SK-N-MC (cell line): ENCODE measurements around the gene GJA3.

Source experiments
- DNase-seq: peaks from one replicate; pipeline ENCODE4 v3.0.0-alpha.2; 2011; ENCODE audit warnings: low read depth, low spot score
- H3K27ac ChIP-seq: fragments of 200-600 bp; sonication (generic); 2 replicates; pipeline ENCODE4 v1.5.1; 2016; ENCODE audit warnings: mixed run types
- H3K36me3 ChIP-seq: fragments of 200-600 bp; sonication (generic); 2 replicates; pipeline ENCODE4 v1.6.1; 2017; ENCODE audit warnings: antibody characterized with exemption, low read length, mixed read lengths; ENCODE audit not compliant: insufficient read depth
- H3K4me3 ChIP-seq: fragments of 200-600 bp; sonication (generic); 2 replicates; pipeline ENCODE4 v1.5.1; 2016
- H3K9ac ChIP-seq: fragments of 200-600 bp; sonication (generic); 2 replicates; pipeline ENCODE4 v1.8.0; 2017; ENCODE audit warnings: mixed run types, mixed read lengths; ENCODE audit not compliant: insufficient read length
- H3K9me3 ChIP-seq: fragments of 200-600 bp; sonication (generic); 2 replicates; pipeline ENCODE4 v1.6.1; 2017; ENCODE audit warnings: low read depth, mild to moderate bottlenecking, antibody characterized with exemption, low read length, moderate library complexity, mixed read lengths
- EZH2 ChIP-seq: fragments of 200-600 bp; sonication (generic); IDR thresholded peaks from one replicate; pipeline ENCODE4 v1.6.1; 2017; ENCODE audit warnings: antibody characterized with exemption
- FOXP2 ChIP-seq: optimal IDR thresholded peaks from 2 replicates; pipeline ENCODE3; 2011; ENCODE audit warnings: mild to moderate bottlenecking, moderate library complexity; ENCODE audit not compliant: insufficient read depth; ENCODE audit errors: extremely low read length, control extremely low read depth
- POLR2AphosphoS5 ChIP-seq: IDR thresholded peaks from 2 replicates; pipeline ENCODE4 v1.6.1; 2012; ENCODE audit warnings: mild to moderate bottlenecking, low read depth, low read length, borderline replicate concordance

GJA3 gene

DNA sequence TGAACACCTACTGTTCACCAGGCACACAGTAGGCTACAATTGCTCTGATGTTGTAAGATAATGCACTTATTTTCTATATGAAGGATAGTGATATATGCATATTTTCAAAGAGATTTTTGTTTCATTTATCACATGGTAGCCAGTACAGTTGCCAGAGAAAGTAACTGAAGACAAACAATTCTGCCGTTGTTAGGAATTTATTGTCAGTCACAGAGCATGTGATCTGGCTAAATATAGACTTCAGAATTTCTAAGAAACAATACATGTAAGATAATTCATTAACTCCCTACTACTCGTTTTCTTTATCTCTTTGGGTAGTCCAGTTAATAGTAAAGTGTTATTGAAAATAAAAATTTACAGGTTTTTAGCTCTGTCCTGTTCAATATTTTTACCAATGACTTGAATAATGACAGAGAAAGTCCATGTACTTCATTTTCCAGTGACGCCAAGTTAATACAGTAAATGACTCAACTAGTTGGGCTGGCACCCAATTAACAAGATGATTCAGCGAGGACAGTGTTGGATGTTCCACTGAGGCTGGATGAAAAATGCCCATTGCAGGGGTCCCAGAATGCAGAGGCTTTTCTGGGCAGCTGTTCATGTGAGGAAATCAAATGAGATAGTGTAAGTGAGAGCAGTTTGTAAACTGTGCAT lies 35.6 kb downstream of the GJA3 start:
- Histone ChIP-seq H3K36me3 (no peaks in the 10 kb centered on the region), H3K4me3 (no peak overlapping the region), H3K27ac (no peak overlapping the region), H3K9ac (no peak overlapping the region), H3K9me3 (no peaks in the 10 kb centered on the region)
- no peak for DNase-seq
- TF ChIP-seq POLR2AphosphoS5 (no peak), EZH2 (no peak), FOXP2 (no peak)

DNA sequence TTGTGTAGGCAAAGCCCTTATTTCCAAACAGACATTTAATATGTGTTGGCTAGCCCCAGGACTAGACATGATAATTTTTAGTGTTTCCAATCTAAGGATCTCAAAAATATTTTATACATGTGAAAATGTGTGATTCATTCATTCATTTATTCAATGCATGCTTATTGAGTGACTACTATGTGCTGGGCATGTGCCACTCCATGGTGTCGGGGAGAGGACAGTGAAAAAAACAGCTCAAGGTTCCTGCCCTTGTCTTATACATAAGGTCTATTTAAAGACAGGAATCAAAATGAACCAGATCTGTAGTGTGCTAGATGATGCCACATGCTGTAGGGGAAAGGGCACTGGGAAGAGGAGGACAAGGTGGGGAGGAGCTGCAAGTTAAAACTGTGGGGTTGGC lies 36.5 kb downstream of the GJA3 start:
- TF ChIP-seq POLR2AphosphoS5: no peak
- no peak for TF ChIP-seq EZH2
- TF ChIP-seq FOXP2: no peak
- Histone ChIP-seq H3K27ac (no peak overlapping the region), H3K4me3 (no peak overlapping the region), H3K9me3 (no peaks in the 10 kb centered on the region), H3K9ac (no peak overlapping the region), H3K36me3 (no peaks in the 10 kb centered on the region)
- no peak for DNase-seq

DNA sequence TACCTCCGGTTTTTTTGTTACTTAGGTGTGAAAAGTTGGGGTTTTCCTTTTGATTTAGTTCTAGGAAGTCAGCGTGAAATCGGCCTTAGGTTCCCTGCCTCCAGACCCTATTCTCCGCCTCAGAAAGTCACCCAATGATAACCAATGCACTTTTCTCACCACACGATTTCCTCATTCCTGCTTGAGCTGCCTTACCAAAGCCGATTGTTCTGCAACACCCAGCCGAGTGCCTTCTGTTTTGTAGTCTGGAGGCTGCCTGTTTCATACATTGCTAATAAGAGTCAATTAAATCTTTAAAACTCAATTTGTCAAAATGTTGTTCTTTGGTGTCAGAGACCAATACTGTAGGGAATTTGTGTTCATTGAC lies 39.7 kb downstream of the GJA3 start:
- TF ChIP-seq EZH2 (no peak), POLR2AphosphoS5 (no peak), FOXP2 (no peak)
- no peak overlapping the region for H3K9ac ChIP-seq
- H3K9me3 ChIP-seq: no peaks in the 10 kb centered on the region
- no peak overlapping the region for H3K4me3 ChIP-seq
- H3K27ac ChIP-seq: no peak overlapping the region
- no peak for DNase-seq
- no peaks in the 10 kb centered on the region for H3K36me3 ChIP-seq

- no peak overlapping the region for H3K27ac ChIP-seq
- H3K36me3 ChIP-seq: no peaks in the 10 kb centered on the region
- DNase-seq: no peak
- no peaks in the 10 kb centered on the region for H3K9me3 ChIP-seq
- no peak overlapping the region for H3K4me3 ChIP-seq
- no peak overlapping the region for H3K9ac ChIP-seq
- TF ChIP-seq EZH2 (no peak), FOXP2 (no peak), POLR2AphosphoS5 (no peak)
Measured at GRCh38 chr13:20119960-20120359, 40.9 kb downstream of the GJA3 start.

DNA sequence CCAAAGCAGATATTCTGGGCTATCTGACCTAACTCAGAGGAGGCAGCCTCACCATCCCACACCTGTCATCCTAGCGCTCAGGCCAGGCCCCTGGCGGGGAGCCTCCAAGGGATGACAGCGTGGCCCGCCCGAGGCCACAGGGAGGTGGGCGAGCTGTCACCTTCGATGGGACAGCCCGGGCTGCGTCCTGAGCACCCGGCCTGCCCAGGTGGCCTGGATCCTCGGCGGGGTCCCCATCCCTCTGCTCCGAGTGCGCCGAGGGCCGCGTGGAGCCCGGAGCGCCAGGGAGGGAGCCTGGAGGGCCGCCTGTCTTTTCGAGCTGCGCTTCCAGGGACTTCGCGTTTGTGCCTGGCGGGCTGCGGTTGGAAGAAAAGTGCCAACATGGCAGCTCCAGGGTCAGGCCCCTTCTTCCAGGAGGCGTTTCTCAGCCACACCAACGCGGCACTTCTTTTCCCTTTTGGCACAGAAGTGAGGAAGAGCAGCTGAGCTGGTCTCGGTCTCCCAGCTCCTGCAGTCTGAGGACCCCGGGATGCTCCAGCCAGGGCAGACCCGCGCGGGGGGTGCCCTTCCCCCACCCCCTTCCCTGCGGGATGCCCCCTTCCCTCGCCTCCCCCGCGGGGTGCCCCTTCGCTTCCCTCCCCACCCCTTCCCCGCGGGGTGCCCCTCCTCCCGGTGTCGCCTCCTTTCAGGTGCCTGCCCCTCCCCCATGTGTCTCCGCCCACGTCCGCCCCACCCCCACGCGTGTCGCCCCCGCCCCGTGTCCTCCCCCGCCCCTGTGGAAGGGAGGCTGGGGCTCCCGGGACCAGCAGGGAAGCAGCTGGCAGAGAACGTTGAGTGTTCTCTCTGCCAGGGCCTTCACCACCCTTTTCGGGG lies 42.3 kb downstream of the GJA3 start:
- Histone ChIP-seq H3K9ac (no peak overlapping the region), H3K27ac (no peak overlapping the region)
- DNase-seq: no peak

DNA sequence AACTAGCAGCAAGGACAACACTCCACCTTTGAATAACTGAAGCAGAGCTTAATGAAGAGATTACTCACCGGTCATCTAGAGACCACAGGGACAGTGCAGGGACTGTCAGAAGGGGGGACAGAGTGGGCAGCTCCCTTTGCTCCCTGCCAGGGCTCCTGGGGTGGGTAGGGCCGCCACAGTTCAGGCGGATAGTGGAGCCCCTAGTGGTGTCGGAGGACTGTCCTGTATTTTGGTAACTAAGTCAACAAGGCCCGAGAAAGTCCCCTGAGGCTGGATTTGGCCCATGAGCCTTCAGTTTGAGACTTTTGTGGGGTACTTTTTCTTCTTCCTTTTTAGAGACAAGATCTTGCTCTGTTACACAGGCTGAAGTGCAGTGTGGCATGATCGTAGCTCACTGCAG lies 44.6 kb downstream of the GJA3 start:
- no peaks in the 10 kb centered on the region for H3K9me3 ChIP-seq
- TF ChIP-seq EZH2 (no peak), POLR2AphosphoS5 (no peak)
- no peak overlapping the region for H3K4me3 ChIP-seq
- no peaks in the 10 kb centered on the region for H3K36me3 ChIP-seq
- no peak for DNase-seq
- no peak overlapping the region for H3K9ac ChIP-seq
- H3K27ac ChIP-seq: no peak overlapping the region

More for the DNA sequence above, 42.3 kb downstream of the GJA3 start:
- no peak for TF ChIP-seq POLR2AphosphoS5
- no peak for TF ChIP-seq EZH2
- no peak for TF ChIP-seq FOXP2
- Histone ChIP-seq H3K9me3 (no peaks in the 10 kb centered on the region), H3K36me3 (no peaks in the 10 kb centered on the region), H3K4me3 (no peak overlapping the region)

DNA sequence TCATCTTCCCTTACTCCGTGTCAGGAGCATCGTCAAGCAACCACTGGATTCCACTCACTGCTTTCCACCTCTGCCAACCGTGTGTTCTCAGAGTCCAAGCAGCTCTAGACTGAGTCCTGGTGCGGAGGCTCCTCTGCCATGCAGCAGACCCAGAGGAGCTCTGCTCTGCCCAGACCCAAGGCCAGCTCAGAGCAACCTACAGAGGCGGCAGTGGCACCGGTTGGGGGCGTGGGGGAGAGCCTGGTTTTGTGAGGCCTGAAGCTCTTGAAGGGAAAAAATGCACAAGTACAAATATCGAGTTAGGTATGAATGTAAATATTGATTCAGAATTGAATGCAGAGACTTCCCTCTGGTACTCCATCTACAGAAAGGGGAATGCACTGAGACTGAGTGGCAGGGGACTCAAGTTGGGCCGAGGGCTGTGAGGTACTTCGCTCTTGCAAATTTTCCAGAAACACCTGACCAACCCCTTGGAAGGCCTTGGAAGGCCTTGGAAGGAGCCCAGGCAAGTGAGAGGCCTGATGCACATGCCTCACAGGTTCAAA lies 46.7 kb downstream of the GJA3 start:
- Histone ChIP-seq H3K36me3 (no peaks in the 10 kb centered on the region), H3K27ac (no peak overlapping the region), H3K4me3 (no peak overlapping the region), H3K9me3 (no peaks in the 10 kb centered on the region), H3K9ac (no peak overlapping the region)
- no peak for TF ChIP-seq POLR2AphosphoS5
- no peak for TF ChIP-seq FOXP2
- no peak for TF ChIP-seq EZH2
- DNase-seq: no peak

GRCh38 chr13:20109037-20109436 lies 51.8 kb downstream of the GJA3 start:
- no peaks in the 10 kb centered on the region for H3K9me3 ChIP-seq
- no peak overlapping the region for H3K27ac ChIP-seq
- no peak overlapping the region for H3K4me3 ChIP-seq
- TF ChIP-seq POLR2AphosphoS5: no peak
- H3K9ac ChIP-seq: no peak overlapping the region
- no peak for DNase-seq
- no peaks in the 10 kb centered on the region for H3K36me3 ChIP-seq

- DNase-seq: no peak
- Histone ChIP-seq H3K36me3 (no peaks in the 10 kb centered on the region), H3K9ac (no peak overlapping the region), H3K27ac (no peak overlapping the region), H3K4me3 (0 out of 2 replicates have a peak overlapping the region, but pooled peaks have one; percentile 11), H3K9me3 (no peaks in the 10 kb centered on the region)
- no peak for TF ChIP-seq POLR2AphosphoS5
- TF ChIP-seq EZH2: no peak
- no peak for TF ChIP-seq FOXP2
Measured at GRCh38 chr13:20106742-20107141, 54.1 kb downstream of the GJA3 start.
